SK-N-SH treated with all-trans-retinoic acid at 6 μM for 48 hours (cell line): ENCODE measurements around the gene AXIN1.
"Not testable (repeated sequence)": the region's sequence is repeated elsewhere in the genome, so short reads cannot be mapped to it uniquely, and the experiment has no call there.

ENCODE experiments used
- ATAC-seq: fragments of 200-7000 bp; cut with Tn5 transposase; 3 replicates; pipeline ENCODE4 v1.9.1; 2020; ENCODE audit warnings: mild to moderate bottlenecking, moderate library complexity
- ARNTL ChIP-seq: fragments of 450-650 bp; formaldehyde crosslinking; IDR thresholded peaks from 2 replicates; pipeline ENCODE4 v1.5.0; 2020; ENCODE audit warnings: low read depth, mild to moderate bottlenecking, moderate library complexity, borderline replicate concordance
- BACH2 ChIP-seq: fragments of 250-450 bp; sonication (Bioruptor Pico); IDR thresholded peaks from 2 replicates; pipeline ENCODE4 v1.9.0; 2021; ENCODE audit warnings: mild to moderate bottlenecking, borderline replicate concordance
- CREB5 ChIP-seq: fragments of 250-450 bp; sonication (Bioruptor Pico); IDR thresholded peaks from 2 replicates; pipeline ENCODE4 v1.5.1; 2020; ENCODE audit warnings: low read depth, mild to moderate bottlenecking, moderate library complexity
- CSDC2 ChIP-seq: fragments of 250-450 bp; sonication (Bioruptor Pico); IDR thresholded peaks from 2 replicates; pipeline ENCODE4 v1.5.0; 2020; ENCODE audit warnings: mild to moderate bottlenecking, moderate library complexity
- GLIS3 ChIP-seq: fragments of 250-450 bp; sonication (Bioruptor Pico); IDR thresholded peaks from 2 replicates; pipeline ENCODE4 v1.5.0; 2020; ENCODE audit warnings: mild to moderate bottlenecking, moderate library complexity
- ISL1 ChIP-seq: fragments of 250-450 bp; sonication (Bioruptor Pico); IDR thresholded peaks from 2 replicates; pipeline ENCODE4 v2.1.2; 2022; ENCODE audit warnings: mild to moderate bottlenecking, moderate library complexity
- OSR1 ChIP-seq: fragments of 250-450 bp; sonication (Bioruptor Pico); IDR thresholded peaks from 2 replicates; pipeline ENCODE4 v1.8.0; 2022; ENCODE audit warnings: moderate library complexity, mild to moderate bottlenecking, inconsistent platforms
- PATZ1 ChIP-seq: fragments of 250-450 bp; sonication (Bioruptor Pico); IDR thresholded peaks from 2 replicates; pipeline ENCODE4 v1.8.0; 2020; ENCODE audit warnings: mild to moderate bottlenecking, moderate library complexity, borderline replicate concordance
- POU6F1 ChIP-seq: fragments of 250-450 bp; sonication (Bioruptor Pico); IDR thresholded peaks from 2 replicates; pipeline ENCODE4 v1.8.0; 2021; ENCODE audit warnings: low read depth, mild to moderate bottlenecking, moderate library complexity, borderline replicate concordance
- PPARA ChIP-seq: fragments of 250-450 bp; sonication (Bioruptor Pico); IDR thresholded peaks from 2 replicates; pipeline ENCODE4 v1.5.0; 2020; ENCODE audit warnings: mild to moderate bottlenecking, borderline replicate concordance
- RARB ChIP-seq: fragments of 250-450 bp; sonication (Bioruptor Pico); IDR thresholded peaks from 2 replicates; pipeline ENCODE4 v1.8.0; 2021; ENCODE audit warnings: mild to moderate bottlenecking, moderate library complexity
- SNAI2 ChIP-seq: fragments of 250-450 bp; sonication (Bioruptor Pico); IDR thresholded peaks from 2 replicates; pipeline ENCODE4 v1.5.0; 2020; ENCODE audit warnings: mild to moderate bottlenecking, moderate library complexity
- TOX ChIP-seq: fragments of 250-450 bp; sonication (Bioruptor Pico); IDR thresholded peaks from 2 replicates; pipeline ENCODE4 v1.8.0; 2021; ENCODE audit warnings: mild to moderate bottlenecking, moderate library complexity, borderline replicate concordance
- ZC3H10 ChIP-seq: fragments of 250-450 bp; sonication (Bioruptor Pico); IDR thresholded peaks from 2 replicates; pipeline ENCODE4 v1.5.1; 2021; ENCODE audit warnings: mild to moderate bottlenecking, moderate library complexity
- ZFP3 ChIP-seq: fragments of 250-450 bp; sonication (Bioruptor Pico); IDR thresholded peaks from 2 replicates; pipeline ENCODE4 v1.5.0; 2020; ENCODE audit warnings: mild to moderate bottlenecking, moderate library complexity
- ZFP30 ChIP-seq: fragments of 450-650 bp; formaldehyde crosslinking; IDR thresholded peaks from 2 replicates; pipeline ENCODE4 v1.5.0; 2022; ENCODE audit warnings: mild to moderate bottlenecking, moderate library complexity
- ZNF565 ChIP-seq: fragments of 450-650 bp; formaldehyde crosslinking; conservative IDR thresholded peaks from 2 replicates; pipeline ENCODE4 v1.5.0; 2020; ENCODE audit warnings: low read depth, mild to moderate bottlenecking, moderate library complexity
- ZNF70 ChIP-seq: fragments of 450-650 bp; formaldehyde crosslinking; IDR thresholded peaks from 2 replicates; pipeline ENCODE4 v1.5.0; 2020; ENCODE audit warnings: mild to moderate bottlenecking, moderate library complexity
- ZNF8 ChIP-seq: fragments of 450-650 bp; formaldehyde crosslinking; IDR thresholded peaks from 2 replicates; pipeline ENCODE4 v1.5.0; 2020; ENCODE audit warnings: mild to moderate bottlenecking, moderate library complexity

AXIN1 gene

GRCh38 chr16:261031-261691 is 91.4 kb downstream of the AXIN1 start (continued):
- TF ChIP-seq POU6F1 (CRISPR knock-in tag) (no peak), ARNTL (CRISPR knock-in tag) (no peak), ZNF70 (CRISPR knock-in tag) (no peak)

GRCh38 chr16:260326-260725 is 92.2 kb downstream of the AXIN1 start:
- ATAC-seq, result no peak
- no peak for TF ChIP-seq PATZ1 (CRISPR knock-in tag)
- no peak for TF ChIP-seq BACH2 (CRISPR knock-in tag)
- TF ChIP-seq ZNF565 (CRISPR knock-in tag), result no peak
- TF ChIP-seq ISL1 (CRISPR knock-in tag), result no peak
- TF ChIP-seq, all 23 proteins: peak for 0

GRCh38 chr16:259814-260253 is 92.7 kb downstream of the AXIN1 start:
- TF ChIP-seq PPARA (CRISPR knock-in tag), result no peak
- TF ChIP-seq CSDC2, result no peak
- no peak for TF ChIP-seq OSR1 (CRISPR knock-in tag)
- TF ChIP-seq CREB5 (CRISPR knock-in tag), result no peak
- TF ChIP-seq ZC3H10 (CRISPR knock-in tag), result no peak
- TF ChIP-seq, all 23 proteins: peak for 0
- no peak for ATAC-seq

- no peak for TF ChIP-seq CREB5 (CRISPR knock-in tag)
- TF ChIP-seq, all 23 proteins: peak for 0
- ATAC-seq, result no peak
Observed at GRCh38 chr16:259226-259625, 93.3 kb downstream of the AXIN1 start.

- ATAC-seq, result not testable (repeated sequence)
Observed at GRCh38 chr16:258091-258490, 94.4 kb downstream of the AXIN1 start.

GRCh38 chr16:255183-255582 is 97.3 kb downstream of the AXIN1 start:
- ATAC-seq, result no peak
- TF ChIP-seq ZFP3 (no peak), GLIS3 (CRISPR knock-in tag) (no peak), ZNF565 (CRISPR knock-in tag) (no peak), CSDC2 (no peak), BACH2 (CRISPR knock-in tag) (no peak), RARB (CRISPR knock-in tag) (no peak), TOX (CRISPR knock-in tag) (no peak), OSR1 (CRISPR knock-in tag) (no peak), ZNF8 (CRISPR knock-in tag) (no peak), ISL1 (CRISPR knock-in tag) (no peak), ZC3H10 (CRISPR knock-in tag) (no peak), SNAI2 (no peak), ARNTL (CRISPR knock-in tag) (no peak), ZFP30 (CRISPR knock-in tag) (no peak), ZNF70 (CRISPR knock-in tag) (no peak), PPARA (CRISPR knock-in tag) (no peak), POU6F1 (CRISPR knock-in tag) (no peak)
- TF ChIP-seq, all 23 proteins: peak for 0
